Measurements from ENCODE around the gene REPS1. TPM values are rescaled to one million over a fixed set of nuclear protein-coding genes. Genes with fewer than 3 reads are reported as not detected.

REPS1 gene
- total RNA-seq, 4 donors from 2014 or later: 14.8 to 21.6 (median 17.4) TPM

DNA sequence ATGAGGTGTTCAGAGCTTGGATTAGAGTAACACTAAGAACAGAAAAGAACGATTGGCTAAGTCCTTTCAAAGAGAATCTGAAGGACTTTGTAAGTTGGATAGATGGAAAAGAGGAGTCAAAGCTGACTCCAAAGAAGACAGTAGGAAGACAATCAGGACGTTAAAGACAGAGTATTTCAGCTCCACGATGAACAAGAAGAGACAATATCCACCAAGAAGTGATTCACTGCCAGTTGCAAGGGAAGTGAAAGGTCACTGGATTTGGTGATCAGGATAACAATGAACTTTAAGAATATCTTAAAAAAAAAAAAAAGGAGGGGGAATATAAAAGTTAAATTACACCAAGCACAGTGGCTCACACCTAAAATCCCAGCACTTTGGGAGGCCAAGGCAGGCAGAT lies 17.9 kb downstream of the REPS1 start:
- Histone ChIP-seq H3K36me3 (no peaks in the 10 kb centered on the region), H3K9me3 (no peaks in the 10 kb centered on the region), H3K27me3 (no peaks in the 10 kb centered on the region), H3K27ac (no peak overlapping the region), H3K4me3 (no peak overlapping the region), H3K4me1 (peaks cover 43 to 50% of the 10 kb centered on the region in 2 donors)
- ATAC-seq (no peak), DNase-seq (no peak)
- intact Hi-C loops (cut with DNase I; ENCODE audit: low total_unique reads): no loop called here
- in situ Hi-C loops (cut with MboI; ENCODE audit: low sequenced_read_pairs in 4 of 4): no loop called here
- no peak for TF ChIP-seq POLR2A (IDR thresholded peaks at IDR 0.05)
- TF ChIP-seq, protein P1, sequence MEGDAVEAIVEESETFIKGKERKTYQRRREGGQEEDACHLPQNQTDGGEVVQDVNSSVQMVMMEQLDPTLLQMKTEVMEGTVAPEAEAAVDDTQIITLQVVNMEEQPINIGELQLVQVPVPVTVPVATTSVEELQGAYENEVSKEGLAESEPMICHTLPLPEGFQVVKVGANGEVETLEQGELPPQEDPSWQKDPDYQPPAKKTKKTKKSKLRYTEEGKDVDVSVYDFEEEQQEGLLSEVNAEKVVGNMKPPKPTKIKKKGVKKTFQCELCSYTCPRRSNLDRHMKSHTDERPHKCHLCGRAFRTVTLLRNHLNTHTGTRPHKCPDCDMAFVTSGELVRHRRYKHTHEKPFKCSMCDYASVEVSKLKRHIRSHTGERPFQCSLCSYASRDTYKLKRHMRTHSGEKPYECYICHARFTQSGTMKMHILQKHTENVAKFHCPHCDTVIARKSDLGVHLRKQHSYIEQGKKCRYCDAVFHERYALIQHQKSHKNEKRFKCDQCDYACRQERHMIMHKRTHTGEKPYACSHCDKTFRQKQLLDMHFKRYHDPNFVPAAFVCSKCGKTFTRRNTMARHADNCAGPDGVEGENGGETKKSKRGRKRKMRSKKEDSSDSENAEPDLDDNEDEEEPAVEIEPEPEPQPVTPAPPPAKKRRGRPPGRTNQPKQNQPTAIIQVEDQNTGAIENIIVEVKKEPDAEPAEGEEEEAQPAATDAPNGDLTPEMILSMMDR (IDR thresholded peaks at IDR 0.05 in 4 of 5, conservative IDR thresholded peaks at IDR 0.05 in 1 of 5): no peak

DNA sequence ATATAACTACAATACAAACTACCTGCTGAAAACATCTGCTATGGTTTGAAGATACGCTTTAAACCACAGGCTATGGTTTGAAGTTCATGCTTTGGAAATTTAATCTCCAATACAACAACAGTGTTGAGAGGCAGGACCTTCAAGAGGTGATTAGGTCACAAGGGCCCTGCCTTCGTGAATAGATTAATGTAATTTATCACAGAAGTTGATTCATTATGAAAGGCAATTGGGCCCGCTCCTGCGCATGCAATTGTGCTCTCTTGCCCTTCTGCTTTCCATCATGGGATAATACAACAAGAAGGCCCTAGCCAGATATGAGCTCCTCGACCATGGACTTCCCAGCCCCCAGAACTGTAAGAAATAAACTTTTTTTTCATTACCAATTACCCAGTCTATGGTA lies 21.2 kb downstream of the REPS1 start:
- Histone ChIP-seq H3K27me3 (no peaks in the 10 kb centered on the region), H3K4me3 (no peak overlapping the region), H3K36me3 (no peaks in the 10 kb centered on the region), H3K27ac (no peak overlapping the region), H3K4me1 (peaks cover 29 to 35% of the 10 kb centered on the region in 2 donors), H3K9me3 (no peaks in the 10 kb centered on the region)
- intact Hi-C loops (cut with DNase I; ENCODE audit: low total_unique reads): no loop called here
- DNase-seq: no peak
- in situ Hi-C loops (cut with MboI; ENCODE audit: low sequenced_read_pairs in 4 of 4): no loop called here
- no peak for TF ChIP-seq POLR2A (IDR thresholded peaks at IDR 0.05)
- TF ChIP-seq, protein P1 (IDR thresholded peaks at IDR 0.05 in 4 of 5, conservative IDR thresholded peaks at IDR 0.05 in 1 of 5): no peak
- ATAC-seq: no peak

DNA sequence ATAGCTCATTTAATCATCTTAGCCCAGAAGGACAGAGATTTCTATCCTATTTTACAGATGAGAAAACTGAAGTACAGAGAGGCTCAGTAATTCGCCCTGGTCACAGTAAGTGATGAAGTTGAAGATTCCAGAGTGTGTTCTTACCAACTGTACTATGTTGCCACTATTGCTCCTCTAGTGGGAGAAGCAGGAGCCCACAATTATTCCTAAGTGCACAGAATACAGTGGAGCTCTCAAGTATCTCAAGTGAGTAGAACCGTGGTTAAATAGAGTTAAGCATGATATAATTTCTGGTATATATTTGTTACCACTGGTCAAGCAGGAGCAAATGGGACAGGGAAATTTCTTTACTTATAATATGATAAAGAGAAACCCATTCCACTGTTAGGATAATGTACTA lies 22.1 kb downstream of the REPS1 start:
- TF ChIP-seq, protein P1 (IDR thresholded peaks at IDR 0.05 in 4 of 5, conservative IDR thresholded peaks at IDR 0.05 in 1 of 5): no peak
- no peak for TF ChIP-seq POLR2A (IDR thresholded peaks at IDR 0.05)
- ATAC-seq (no peak), DNase-seq (no peak)
- Histone ChIP-seq H3K27me3 (no peaks in the 10 kb centered on the region), H3K4me3 (no peak overlapping the region), H3K4me1 (peaks cover 21 to 26% of the 10 kb centered on the region in 2 donors), H3K9me3 (no peaks in the 10 kb centered on the region), H3K36me3 (no peaks in the 10 kb centered on the region), H3K27ac (no peak overlapping the region)
- intact Hi-C loops (cut with DNase I; ENCODE audit: low total_unique reads) (no loop called here), in situ Hi-C loops (cut with MboI; ENCODE audit: low sequenced_read_pairs in 4 of 4) (no loop called here)

DNA sequence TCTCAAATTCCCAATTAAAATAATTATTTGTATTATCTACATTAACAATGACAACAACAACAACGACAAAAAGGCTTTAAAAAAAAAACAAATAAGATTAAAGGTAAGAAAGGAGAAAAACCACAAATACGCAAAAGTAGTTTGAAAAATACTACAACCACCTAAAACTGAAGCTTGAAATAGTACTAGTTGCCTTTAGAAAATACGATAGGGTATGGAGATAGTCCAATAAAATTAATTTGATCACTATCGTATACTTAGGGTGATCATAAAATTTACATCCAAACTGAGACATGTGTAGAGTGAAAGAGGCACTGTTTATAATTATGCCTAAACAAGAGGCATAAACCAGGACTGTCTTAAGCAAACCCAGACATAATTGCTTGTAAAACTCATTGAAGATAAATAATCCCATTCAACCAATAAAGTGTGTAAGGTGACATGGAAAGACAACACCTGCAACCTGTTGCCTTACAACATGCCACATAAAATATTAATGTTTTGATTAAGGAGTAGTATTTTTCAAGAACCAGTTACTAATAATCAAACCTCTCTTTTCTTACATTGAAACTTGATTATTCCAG lies 22.7 kb downstream of the REPS1 start:
- Histone ChIP-seq H3K4me1 (peaks cover 16 to 20% of the 10 kb centered on the region in 2 donors), H3K9me3 (no peaks in the 10 kb centered on the region), H3K4me3 (no peak overlapping the region), H3K27ac (no peak overlapping the region), H3K27me3 (no peaks in the 10 kb centered on the region), H3K36me3 (no peaks in the 10 kb centered on the region)
- TF ChIP-seq POLR2A (IDR thresholded peaks at IDR 0.05): no peak
- TF ChIP-seq, protein P1 (IDR thresholded peaks at IDR 0.05 in 4 of 5, conservative IDR thresholded peaks at IDR 0.05 in 1 of 5): no peak
- DNase-seq: no peak
- no peak for ATAC-seq
- intact Hi-C loops (cut with DNase I; ENCODE audit: low total_unique reads): no loop called here
- in situ Hi-C loops (cut with MboI; ENCODE audit: low sequenced_read_pairs in 4 of 4): no loop called here

DNA sequence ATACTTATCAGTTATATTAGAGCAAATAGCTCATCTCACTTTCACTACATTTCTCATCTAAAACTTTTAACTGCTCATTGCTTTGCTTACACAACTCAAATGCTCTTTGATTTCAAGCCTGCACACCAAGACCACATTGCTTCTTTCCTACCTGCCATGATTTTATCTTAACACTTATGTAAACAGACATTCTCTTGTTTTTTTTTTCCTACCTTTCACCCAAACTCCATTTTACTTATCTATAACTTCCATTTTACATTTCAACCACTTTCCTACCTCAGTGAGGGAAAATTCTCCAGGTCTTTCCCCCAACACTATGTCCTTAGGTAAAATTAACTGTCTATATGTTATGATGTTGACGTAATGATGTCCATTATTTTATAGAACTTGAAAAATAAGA lies 24.0 kb downstream of the REPS1 start:
- H3K4me3 ChIP-seq: no peak overlapping the region
- peaks cover 11 to 12% of the 10 kb centered on the region in 2 donors for H3K4me1 ChIP-seq
- intact Hi-C loops (cut with DNase I; ENCODE audit: low total_unique reads): no loop called here
- TF ChIP-seq, protein P1 (IDR thresholded peaks at IDR 0.05 in 4 of 5, conservative IDR thresholded peaks at IDR 0.05 in 1 of 5): no peak
- TF ChIP-seq POLR2A (IDR thresholded peaks at IDR 0.05): no peak
- in situ Hi-C loops (cut with MboI; ENCODE audit: low sequenced_read_pairs in 4 of 4): no loop called here
- no peak overlapping the region for H3K27ac ChIP-seq
- no peak for ATAC-seq
- H3K9me3 ChIP-seq: no peaks in the 10 kb centered on the region
- DNase-seq: no peak
- H3K36me3 ChIP-seq: no peaks in the 10 kb centered on the region
- no peaks in the 10 kb centered on the region for H3K27me3 ChIP-seq

Data from gastrocnemius medialis (tissue), 4 donors.